ENCODE results near the gene CACNA2D3.

DNA sequence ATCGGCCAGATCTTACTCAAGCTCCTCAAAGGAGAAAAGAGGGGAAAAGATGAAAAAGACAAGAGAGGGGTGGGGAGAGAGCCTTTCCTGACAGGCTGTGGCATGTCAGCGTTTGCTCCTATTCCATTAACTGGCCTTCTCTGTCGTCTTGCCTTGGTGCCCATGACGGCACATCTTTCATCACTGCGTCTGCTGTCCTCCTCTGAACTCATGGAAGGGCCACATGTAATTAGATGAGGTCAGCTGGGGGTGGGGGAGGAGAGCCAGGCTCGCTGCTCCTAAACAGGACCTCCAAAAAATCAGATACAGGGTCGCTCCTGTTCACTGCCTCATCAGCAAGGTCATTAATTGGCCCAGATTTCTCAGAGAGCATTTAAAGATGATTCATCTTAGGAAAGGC is 755.8 kb downstream of the CACNA2D3 start:
- TF ChIP-seq, protein P1, sequence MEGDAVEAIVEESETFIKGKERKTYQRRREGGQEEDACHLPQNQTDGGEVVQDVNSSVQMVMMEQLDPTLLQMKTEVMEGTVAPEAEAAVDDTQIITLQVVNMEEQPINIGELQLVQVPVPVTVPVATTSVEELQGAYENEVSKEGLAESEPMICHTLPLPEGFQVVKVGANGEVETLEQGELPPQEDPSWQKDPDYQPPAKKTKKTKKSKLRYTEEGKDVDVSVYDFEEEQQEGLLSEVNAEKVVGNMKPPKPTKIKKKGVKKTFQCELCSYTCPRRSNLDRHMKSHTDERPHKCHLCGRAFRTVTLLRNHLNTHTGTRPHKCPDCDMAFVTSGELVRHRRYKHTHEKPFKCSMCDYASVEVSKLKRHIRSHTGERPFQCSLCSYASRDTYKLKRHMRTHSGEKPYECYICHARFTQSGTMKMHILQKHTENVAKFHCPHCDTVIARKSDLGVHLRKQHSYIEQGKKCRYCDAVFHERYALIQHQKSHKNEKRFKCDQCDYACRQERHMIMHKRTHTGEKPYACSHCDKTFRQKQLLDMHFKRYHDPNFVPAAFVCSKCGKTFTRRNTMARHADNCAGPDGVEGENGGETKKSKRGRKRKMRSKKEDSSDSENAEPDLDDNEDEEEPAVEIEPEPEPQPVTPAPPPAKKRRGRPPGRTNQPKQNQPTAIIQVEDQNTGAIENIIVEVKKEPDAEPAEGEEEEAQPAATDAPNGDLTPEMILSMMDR (IDR thresholded peaks at IDR 0.05), result no peak
- no peak for TF ChIP-seq POLR2A (IDR thresholded peaks at IDR 0.05)

Data from uterus (tissue), 2 donors.